ENCODE measurements around the gene SLC11A2.

Gene SLC11A2

DNA sequence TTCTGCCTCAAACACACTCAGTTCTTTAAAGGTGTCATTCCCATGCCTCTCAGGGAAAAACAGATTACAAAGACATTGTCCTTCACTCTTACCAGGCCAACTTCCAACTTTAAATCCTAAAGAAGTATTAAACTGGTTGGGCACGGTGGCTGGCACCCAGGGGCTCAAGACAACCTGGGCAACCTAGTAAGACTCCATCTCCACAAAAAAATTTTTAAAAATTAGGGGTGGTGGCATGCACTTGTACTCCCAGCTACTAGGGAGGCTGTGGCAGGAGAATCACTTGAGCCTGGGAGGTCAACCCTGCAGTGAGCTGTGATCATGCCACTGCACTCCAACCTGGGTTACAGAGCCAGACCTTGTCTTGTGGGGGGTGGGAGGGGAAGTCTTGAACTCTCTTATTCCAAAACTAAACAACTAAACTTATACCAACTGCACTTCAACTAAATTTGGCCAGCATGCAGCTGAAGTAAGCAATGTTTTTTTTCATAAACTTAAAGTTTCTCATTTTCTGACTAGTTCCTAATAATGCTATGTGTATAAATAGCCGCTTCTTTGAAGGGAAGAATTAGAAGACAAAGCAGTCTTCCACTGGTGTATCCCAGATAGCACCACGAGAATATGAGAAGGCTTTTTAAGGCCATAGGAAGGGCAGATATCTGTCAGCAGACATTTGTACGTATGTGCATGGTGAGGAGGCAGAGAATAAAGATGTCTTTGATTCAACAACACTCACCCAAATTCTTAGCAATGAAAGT lies 2.4 kb downstream of the SLC11A2 start:
- ATAC-seq, result no peak
- TF ChIP-seq ESRRG (CRISPR knock-in tag; IDR thresholded peaks at IDR 0.05), result no peak
- no peak for TF ChIP-seq GLIS3 (CRISPR knock-in tag; IDR thresholded peaks at IDR 0.05)
- TF ChIP-seq, protein P1, sequence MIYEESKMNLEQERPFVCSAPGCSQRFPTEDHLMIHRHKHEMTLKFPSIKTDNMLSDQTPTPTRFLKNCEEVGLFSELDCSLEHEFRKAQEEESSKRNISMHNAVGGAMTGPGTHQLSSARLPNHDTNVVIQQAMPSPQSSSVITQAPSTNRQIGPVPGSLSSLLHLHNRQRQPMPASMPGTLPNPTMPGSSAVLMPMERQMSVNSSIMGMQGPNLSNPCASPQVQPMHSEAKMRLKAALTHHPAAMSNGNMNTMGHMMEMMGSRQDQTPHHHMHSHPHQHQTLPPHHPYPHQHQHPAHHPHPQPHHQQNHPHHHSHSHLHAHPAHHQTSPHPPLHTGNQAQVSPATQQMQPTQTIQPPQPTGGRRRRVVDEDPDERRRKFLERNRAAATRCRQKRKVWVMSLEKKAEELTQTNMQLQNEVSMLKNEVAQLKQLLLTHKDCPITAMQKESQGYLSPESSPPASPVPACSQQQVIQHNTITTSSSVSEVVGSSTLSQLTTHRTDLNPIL (CRISPR knock-in tag; IDR thresholded peaks at IDR 0.05; ENCODE audit: low read depth), result no peak
- TF ChIP-seq PPARA (CRISPR knock-in tag; IDR thresholded peaks at IDR 0.05; ENCODE audit: borderline replicate concordance), result no peak
- TF ChIP-seq, protein P2, sequence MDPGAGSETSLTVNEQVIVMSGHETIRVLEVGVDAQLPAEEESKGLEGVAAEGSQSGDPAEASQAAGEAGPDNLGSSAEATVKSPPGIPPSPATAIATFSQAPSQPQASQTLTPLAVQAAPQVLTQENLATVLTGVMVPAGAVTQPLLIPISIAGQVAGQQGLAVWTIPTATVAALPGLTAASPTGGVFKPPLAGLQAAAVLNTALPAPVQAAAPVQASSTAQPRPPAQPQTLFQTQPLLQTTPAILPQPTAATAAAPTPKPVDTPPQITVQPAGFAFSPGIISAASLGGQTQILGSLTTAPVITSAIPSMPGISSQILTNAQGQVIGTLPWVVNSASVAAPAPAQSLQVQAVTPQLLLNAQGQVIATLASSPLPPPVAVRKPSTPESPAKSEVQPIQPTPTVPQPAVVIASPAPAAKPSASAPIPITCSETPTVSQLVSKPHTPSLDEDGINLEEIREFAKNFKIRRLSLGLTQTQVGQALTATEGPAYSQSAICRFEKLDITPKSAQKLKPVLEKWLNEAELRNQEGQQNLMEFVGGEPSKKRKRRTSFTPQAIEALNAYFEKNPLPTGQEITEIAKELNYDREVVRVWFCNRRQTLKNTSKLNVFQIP (CRISPR knock-in tag; IDR thresholded peaks at IDR 0.05; ENCODE audit: borderline replicate concordance, low read depth), result no peak
- no peak for TF ChIP-seq TCF4 (CRISPR knock-in tag; IDR thresholded peaks at IDR 0.05; ENCODE audit: borderline replicate concordance)

DNA sequence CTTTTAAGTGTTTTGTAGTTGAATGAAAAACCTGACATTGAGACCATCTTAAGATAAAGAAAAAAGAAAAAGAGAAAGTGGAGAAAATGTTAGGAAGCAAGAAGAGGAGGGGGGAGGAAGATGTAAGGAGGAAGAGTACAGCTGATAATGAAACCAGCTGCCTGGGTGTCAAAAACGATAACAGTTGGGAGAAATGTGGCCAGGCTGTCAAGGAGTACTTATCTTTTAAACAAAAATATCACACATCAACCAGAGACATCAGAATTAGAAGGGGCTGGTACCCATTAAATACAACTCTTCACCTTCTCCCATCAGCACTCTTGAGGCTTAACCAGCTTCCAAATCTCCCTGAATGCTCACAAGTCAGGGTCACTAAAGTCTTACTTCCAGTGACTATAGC lies 4.5 kb downstream of the SLC11A2 start:
- TF ChIP-seq, protein P1 (CRISPR knock-in tag; IDR thresholded peaks at IDR 0.05; ENCODE audit: low read depth), result no peak
- TF ChIP-seq RARB (CRISPR knock-in tag; IDR thresholded peaks at IDR 0.05) (no peak), OSR1 (CRISPR knock-in tag; IDR thresholded peaks at IDR 0.05) (no peak), ZFP3 (CRISPR knock-in tag; IDR thresholded peaks at IDR 0.05) (no peak), ZFP30 (CRISPR knock-in tag; IDR thresholded peaks at IDR 0.05) (no peak)
- TF ChIP-seq, protein P2 (CRISPR knock-in tag; IDR thresholded peaks at IDR 0.05; ENCODE audit: borderline replicate concordance, low read depth), result no peak
- no peak for ATAC-seq

DNA sequence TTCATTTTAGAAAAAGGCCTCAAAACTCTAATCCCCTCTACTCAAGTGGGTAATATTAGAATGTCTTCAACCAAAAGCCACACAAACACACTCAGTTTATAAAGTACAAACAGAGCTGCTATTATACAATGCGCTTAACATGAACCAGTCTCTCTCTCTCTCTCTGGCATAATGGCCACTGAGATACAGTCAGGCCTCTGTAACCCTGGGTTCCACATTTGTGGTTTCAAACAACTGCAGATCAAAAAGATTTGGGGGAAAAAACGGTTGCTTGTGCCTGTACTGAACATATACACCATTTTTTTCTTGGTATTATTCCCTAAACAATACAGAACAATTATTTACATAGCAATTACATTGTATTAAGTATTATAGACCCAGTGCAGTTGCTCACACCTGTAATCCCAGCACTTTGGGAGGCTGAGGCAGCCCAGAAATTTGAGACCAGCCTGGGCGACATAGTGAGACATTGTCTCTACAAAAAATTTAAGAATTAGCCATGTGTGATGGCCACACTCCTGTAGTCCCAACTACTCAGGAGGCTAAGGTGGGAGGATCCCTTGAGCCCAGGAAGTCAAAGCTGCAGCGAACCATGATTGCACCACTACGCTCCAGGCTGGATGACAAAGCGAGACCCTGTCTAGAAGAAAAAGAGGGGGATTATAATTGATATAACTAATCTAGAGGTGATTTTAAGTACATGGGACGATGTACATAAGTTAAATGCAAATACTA lies 5.6 kb downstream of the SLC11A2 start:
- TF ChIP-seq TOX (CRISPR knock-in tag; IDR thresholded peaks at IDR 0.05; ENCODE audit: borderline replicate concordance), result no peak
- no peak for TF ChIP-seq ZNF565 (CRISPR knock-in tag; conservative IDR thresholded peaks at IDR 0.05; ENCODE audit: low read depth)
- no peak for TF ChIP-seq ZNF8 (CRISPR knock-in tag; IDR thresholded peaks at IDR 0.05)
- no peak for TF ChIP-seq BACH2 (CRISPR knock-in tag; IDR thresholded peaks at IDR 0.05; ENCODE audit: borderline replicate concordance)
- TF ChIP-seq, protein P3, sequence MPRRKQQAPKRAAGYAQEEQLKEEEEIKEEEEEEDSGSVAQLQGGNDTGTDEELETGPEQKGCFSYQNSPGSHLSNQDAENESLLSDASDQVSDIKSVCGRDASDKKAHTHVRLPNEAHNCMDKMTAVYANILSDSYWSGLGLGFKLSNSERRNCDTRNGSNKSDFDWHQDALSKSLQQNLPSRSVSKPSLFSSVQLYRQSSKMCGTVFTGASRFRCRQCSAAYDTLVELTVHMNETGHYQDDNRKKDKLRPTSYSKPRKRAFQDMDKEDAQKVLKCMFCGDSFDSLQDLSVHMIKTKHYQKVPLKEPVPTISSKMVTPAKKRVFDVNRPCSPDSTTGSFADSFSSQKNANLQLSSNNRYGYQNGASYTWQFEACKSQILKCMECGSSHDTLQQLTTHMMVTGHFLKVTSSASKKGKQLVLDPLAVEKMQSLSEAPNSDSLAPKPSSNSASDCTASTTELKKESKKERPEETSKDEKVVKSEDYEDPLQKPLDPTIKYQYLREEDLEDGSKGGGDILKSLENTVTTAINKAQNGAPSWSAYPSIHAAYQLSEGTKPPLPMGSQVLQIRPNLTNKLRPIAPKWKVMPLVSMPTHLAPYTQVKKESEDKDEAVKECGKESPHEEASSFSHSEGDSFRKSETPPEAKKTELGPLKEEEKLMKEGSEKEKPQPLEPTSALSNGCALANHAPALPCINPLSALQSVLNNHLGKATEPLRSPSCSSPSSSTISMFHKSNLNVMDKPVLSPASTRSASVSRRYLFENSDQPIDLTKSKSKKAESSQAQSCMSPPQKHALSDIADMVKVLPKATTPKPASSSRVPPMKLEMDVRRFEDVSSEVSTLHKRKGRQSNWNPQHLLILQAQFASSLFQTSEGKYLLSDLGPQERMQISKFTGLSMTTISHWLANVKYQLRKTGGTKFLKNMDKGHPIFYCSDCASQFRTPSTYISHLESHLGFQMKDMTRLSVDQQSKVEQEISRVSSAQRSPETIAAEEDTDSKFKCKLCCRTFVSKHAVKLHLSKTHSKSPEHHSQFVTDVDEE (CRISPR knock-in tag; IDR thresholded peaks at IDR 0.05), result no peak
- TF ChIP-seq, protein P4, sequence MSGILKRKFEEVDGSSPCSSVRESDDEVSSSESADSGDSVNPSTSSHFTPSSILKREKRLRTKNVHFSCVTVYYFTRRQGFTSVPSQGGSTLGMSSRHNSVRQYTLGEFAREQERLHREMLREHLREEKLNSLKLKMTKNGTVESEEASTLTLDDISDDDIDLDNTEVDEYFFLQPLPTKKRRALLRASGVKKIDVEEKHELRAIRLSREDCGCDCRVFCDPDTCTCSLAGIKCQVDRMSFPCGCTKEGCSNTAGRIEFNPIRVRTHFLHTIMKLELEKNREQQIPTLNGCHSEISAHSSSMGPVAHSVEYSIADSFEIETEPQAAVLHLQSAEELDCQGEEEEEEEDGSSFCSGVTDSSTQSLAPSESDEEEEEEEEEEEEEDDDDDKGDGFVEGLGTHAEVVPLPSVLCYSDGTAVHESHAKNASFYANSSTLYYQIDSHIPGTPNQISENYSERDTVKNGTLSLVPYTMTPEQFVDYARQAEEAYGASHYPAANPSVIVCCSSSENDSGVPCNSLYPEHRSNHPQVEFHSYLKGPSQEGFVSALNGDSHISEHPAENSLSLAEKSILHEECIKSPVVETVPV (CRISPR knock-in tag; IDR thresholded peaks at IDR 0.05), result no peak

More for the DNA sequence above, 5.6 kb downstream of the SLC11A2 start:
- ATAC-seq, result no peak
